Endothelial cell of umbilical vein (primary cell): Measurements from ENCODE around the gene DDX24. TPM values are rescaled to one million over a fixed set of nuclear protein-coding genes. Genes with fewer than 3 reads are reported as not detected.

Experiments used
- BruUV-seq: library from RNA; stranded (reverse); fragments of 400-500 nt; replicated peaks from 2 replicates; lab custom pipeline; 2021; lab: Mats Ljungman, UMichigan
- CTCF ChIA-PET: fragments of 300-600, 350-600 bp; sonication (Branson Sonifier 250); formaldehyde crosslinking; loops from one replicate; lab custom pipeline; 2021; ENCODE audit warnings: antibody characterized with exemption, inconsistent platforms; lab: Charles Lee
- POLR2A ChIA-PET: fragments of 300-600, 350-600 bp; sonication (Branson Sonifier 250); formaldehyde crosslinking; loops from one replicate; lab custom pipeline; 2021; ENCODE audit warnings: antibody characterized with exemption, inconsistent platforms; lab: Charles Lee
- DNase-seq: peaks from one replicate; pipeline ENCODE4 v3.0.0-alpha.2; 2011; ENCODE audit warnings: low read depth, low spot score
- FAIRE-seq: peaks from 2 replicates; lab custom pipeline; 2011; peaks lifted over from hg19 to GRCh38; lab: Jason Lieb, UNC
- H2AFZ ChIP-seq: 2 replicates; pipeline ENCODE4 v1.6.0; 2012; ENCODE audit warnings: low read depth, low read length, control low read depth, inconsistent platforms
- H3K27ac ChIP-seq: 2 replicates; pipeline ENCODE4 v1.5.1; 2011; ENCODE audit warnings: low read depth, mild to moderate bottlenecking, control low read depth, low read length, moderate library complexity; ENCODE audit not compliant: insufficient read depth
- H3K27me3 ChIP-seq, 2 experiments: 2 replicates each; pipeline versions ENCODE4 v1.6.0 to v1.6.1; 2011; ENCODE audit warnings: low read length in 2 of 2, mixed read lengths in 1 of 2; ENCODE audit not compliant: control insufficient read depth in 2 of 2, insufficient read depth in 2 of 2
- H3K36me3 ChIP-seq, 2 experiments: 2 replicates in 1 of 2; 3 replicates in 1 of 2; pipeline ENCODE4 v1.5.1; 2011; ENCODE audit warnings: low read length in 2 of 2, mild to moderate bottlenecking in 1 of 2, moderate library complexity in 1 of 2; ENCODE audit not compliant: control insufficient read depth in 2 of 2, insufficient read depth in 2 of 2; ENCODE audit errors: extremely low read depth in 1 of 2
- H3K4me1 ChIP-seq: 3 replicates; pipeline ENCODE4 v1.5.1; 2011; ENCODE audit warnings: mild to moderate bottlenecking, low read length; ENCODE audit not compliant: control insufficient read depth, insufficient read depth; ENCODE audit errors: extremely low read depth
- H3K4me2 ChIP-seq: 2 replicates; pipeline ENCODE4 v1.6.1; 2011; ENCODE audit warnings: low read length, control low read depth, mixed read lengths; ENCODE audit not compliant: insufficient read depth
- H3K4me3 ChIP-seq, 3 experiments: fragments of 200-600 bp in 1 of 3; sonication (generic), shearing (Covaris generic) in 1 of 3; replicated peaks in 1 of 3; 2 replicates each; pipeline ENCODE4 v1.5.1; 2011 to 2016; ENCODE audit warnings: control low read depth in 3 of 3, low read length in 3 of 3, mild to moderate bottlenecking in 2 of 3, inconsistent platforms in 1 of 3, low read depth in 1 of 3, moderate library complexity in 1 of 3; ENCODE audit not compliant: insufficient read depth in 1 of 3
- H3K79me2 ChIP-seq: 2 replicates; pipeline ENCODE4 v1.6.0; 2012; ENCODE audit warnings: low read length, inconsistent platforms; ENCODE audit not compliant: control insufficient read depth, insufficient read depth
- H3K9ac ChIP-seq: replicated peaks from 2 replicates; pipeline ENCODE3; 2011; ENCODE audit warnings: low read length, control low read depth; ENCODE audit not compliant: insufficient read depth; ENCODE audit errors: extremely low read depth
- H3K9me1 ChIP-seq: replicated peaks from 3 replicates; pipeline ENCODE4 v1.6.0; 2011; ENCODE audit warnings: mild to moderate bottlenecking, low read length; ENCODE audit not compliant: control insufficient read depth, insufficient read depth; ENCODE audit errors: extremely low read depth
- H3K9me3 ChIP-seq: replicated peaks from 2 replicates; pipeline ENCODE4 v1.5.1; 2012; ENCODE audit warnings: low read length, inconsistent platforms; ENCODE audit not compliant: control insufficient read depth, insufficient read depth
- H4K20me1 ChIP-seq: replicated peaks from 2 replicates; pipeline ENCODE3; 2011; ENCODE audit warnings: mild to moderate bottlenecking, low read length; ENCODE audit not compliant: control insufficient read depth, insufficient read depth; ENCODE audit errors: extremely low read depth
- EZH2 ChIP-seq: IDR thresholded peaks from 2 replicates; pipeline ENCODE4 v1.6.1; 2012; ENCODE audit warnings: borderline replicate concordance, low read depth, mild to moderate bottlenecking, moderate library complexity, low read length, inconsistent platforms; ENCODE audit not compliant: severe bottlenecking
- FOS ChIP-seq: IDR thresholded peaks from 2 replicates; pipeline ENCODE4 v1.6.1; 2011; ENCODE audit warnings: mild to moderate bottlenecking, low read length, moderate library complexity, borderline replicate concordance; ENCODE audit not compliant: insufficient read depth
- GATA2 ChIP-seq: IDR thresholded peaks from 2 replicates; pipeline ENCODE4 v1.7.0; 2011; ENCODE audit warnings: low read depth, mild to moderate bottlenecking, moderate library complexity, mixed read lengths, low read length; ENCODE audit not compliant: insufficient read length, insufficient read depth
- JUN ChIP-seq: IDR thresholded peaks from 2 replicates; pipeline ENCODE4 v1.6.1; 2011; ENCODE audit warnings: borderline replicate concordance, low read depth; ENCODE audit not compliant: insufficient read length, insufficient read depth
- MYC ChIP-seq: IDR thresholded peaks from one replicate; pipeline ENCODE4 v1.6.1; 2011; ENCODE audit warnings: mild to moderate bottlenecking, low read depth, low read length
- POLR2A ChIP-seq: IDR thresholded peaks from 2 replicates; pipeline ENCODE4 v1.6.1; 2012; ENCODE audit warnings: low read depth, mild to moderate bottlenecking, control low read depth, low read length
- POLR2AphosphoS5 ChIP-seq: IDR thresholded peaks from 2 replicates; pipeline ENCODE4 v1.6.1; 2012; ENCODE audit warnings: low read depth, mild to moderate bottlenecking, control low read depth, low read length, moderate library complexity; ENCODE audit not compliant: insufficient read depth
- dilution Hi-C: fragments of 300-500 bp; cut with MboI; formaldehyde crosslinking; loops from one replicate; pipeline ENCODE4 v1.15.0; 2019; ENCODE audit warnings: low sequenced_read_pairs; ENCODE audit not compliant: extremely low pct_ligation_motif_present
- intact Hi-C: fragments of 100-400 bp; cut with micrococcal nuclease; formaldehyde crosslinking; loops from one replicate; pipeline ENCODE4 v1.10.0; 2022
- polyA plus RNA-seq, 4 experiments: library from polyadenylated mRNA; depleted of rRNA in 3 of 4; stranded (reverse) in 3 of 4; unstranded in 1 of 4; fragments of >200 nt; gene quantifications; 2 replicates each; pipeline versions ENCODE4 v1.2.1 to v1.2.3, GENCODE V29; 2011 to 2012; ENCODE audit warnings: missing spikeins in 1 of 4
- total RNA-seq: library from RNA; stranded (reverse); gene quantifications from 2 replicates; pipeline ENCODE4 v1.2.3, GENCODE V29; 2021
- TF ChIP-seq, protein P1 (sequence below): IDR thresholded peaks from 2 replicates; pipeline ENCODE4 v1.6.1; 2011; ENCODE audit not compliant: insufficient read depth, insufficient read length
- TF ChIP-seq, protein P2 (sequence below), 2 donors: IDR thresholded peaks; 1 replicate in 1 of 2; 2 replicates in 1 of 2; pipeline ENCODE4 v1.5.1; 2011; ENCODE audit warnings: low read length in 2 of 2, mild to moderate bottlenecking in 2 of 2, moderate library complexity in 2 of 2, control low read depth in 1 of 2, inconsistent platforms in 1 of 2, low read depth in 1 of 2; ENCODE audit not compliant: insufficient read depth in 1 of 2; ENCODE audit errors: extremely low read depth in 1 of 2

The DDX24 gene
- total and polyA plus RNA-seq, 2 donors (not counting 3 experiments of a cell fraction or from before 2014, with no cell fraction given) = 88.3 to 141 TPM

DNA sequence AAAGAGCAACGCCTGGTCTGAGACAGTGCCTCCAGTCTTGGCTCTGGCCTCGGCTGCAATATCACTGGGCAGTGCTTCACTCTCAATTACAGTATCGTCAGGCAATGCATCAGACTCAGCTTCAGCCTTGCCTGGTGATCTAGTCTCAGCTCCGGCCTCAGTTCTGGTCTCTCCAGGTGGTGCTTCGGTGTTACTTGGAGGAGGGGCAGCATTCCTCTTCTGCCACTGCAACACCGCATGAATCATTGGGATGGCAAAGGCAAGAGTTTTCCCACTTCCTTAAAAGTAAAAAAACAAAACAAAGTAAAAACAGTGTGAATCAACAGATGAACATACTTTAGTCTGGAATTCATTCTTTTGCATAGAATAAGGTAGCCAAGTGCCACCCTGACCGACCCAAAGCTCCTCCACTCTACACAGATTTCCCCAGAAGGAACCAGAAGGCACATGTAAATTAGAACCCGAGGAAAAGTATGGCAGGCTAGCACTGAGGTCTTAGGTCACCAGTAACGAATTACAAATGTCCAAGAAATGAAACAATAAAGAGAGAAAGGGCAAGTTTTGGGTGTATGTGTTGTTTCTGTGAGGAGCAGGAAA is 18.6 kb downstream of the DDX24 start:
- no TSS peak for BruUV-seq
- intact Hi-C loops = no loop called here
- Histone ChIP-seq H3K79me2 (peaks cover 54% of the 10 kb centered on the region), H3K4me1 (peaks cover 13% of the 10 kb centered on the region), H3K4me2 (peak overlapping the region; percentile 17), H4K20me1 (no peaks in the 10 kb centered on the region), H3K27me3 (no peaks in the 10 kb centered on the region), H3K4me3 (no peak overlapping the region), H3K36me3 (peaks cover 23 to 26% of the 10 kb centered on the region in 2 experiments), H3K9ac (no peak overlapping the region), H2AFZ (no peak overlapping the region), H3K27ac (peak overlapping the region; percentile 10), H3K9me1 (no peaks in the 10 kb centered on the region), H3K9me3 (no peaks in the 10 kb centered on the region)
- FAIRE-seq = peak; percentile 68
- POLR2A ChIA-PET = no interaction called here
- DNase-seq = peak; percentile 43
- dilution Hi-C loops = no loop called here
- CTCF ChIA-PET = interaction anchor here (1.3 to 3.2 kb wide), 2 partner anchors 26 to 67 kb away, joined by 3 to 9 read pairs; partner anchors contain the start of gene IFI27L2
- TF ChIP-seq FOS (no peak), MYC (no peak), POLR2A (no peak), POLR2AphosphoS5 (no peak), GATA2 (no peak), JUN (no peak), EZH2 (no peak)
- TF ChIP-seq, protein P1, sequence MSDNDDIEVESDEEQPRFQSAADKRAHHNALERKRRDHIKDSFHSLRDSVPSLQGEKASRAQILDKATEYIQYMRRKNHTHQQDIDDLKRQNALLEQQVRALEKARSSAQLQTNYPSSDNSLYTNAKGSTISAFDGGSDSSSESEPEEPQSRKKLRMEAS = no peak
- TF ChIP-seq, protein P2, sequence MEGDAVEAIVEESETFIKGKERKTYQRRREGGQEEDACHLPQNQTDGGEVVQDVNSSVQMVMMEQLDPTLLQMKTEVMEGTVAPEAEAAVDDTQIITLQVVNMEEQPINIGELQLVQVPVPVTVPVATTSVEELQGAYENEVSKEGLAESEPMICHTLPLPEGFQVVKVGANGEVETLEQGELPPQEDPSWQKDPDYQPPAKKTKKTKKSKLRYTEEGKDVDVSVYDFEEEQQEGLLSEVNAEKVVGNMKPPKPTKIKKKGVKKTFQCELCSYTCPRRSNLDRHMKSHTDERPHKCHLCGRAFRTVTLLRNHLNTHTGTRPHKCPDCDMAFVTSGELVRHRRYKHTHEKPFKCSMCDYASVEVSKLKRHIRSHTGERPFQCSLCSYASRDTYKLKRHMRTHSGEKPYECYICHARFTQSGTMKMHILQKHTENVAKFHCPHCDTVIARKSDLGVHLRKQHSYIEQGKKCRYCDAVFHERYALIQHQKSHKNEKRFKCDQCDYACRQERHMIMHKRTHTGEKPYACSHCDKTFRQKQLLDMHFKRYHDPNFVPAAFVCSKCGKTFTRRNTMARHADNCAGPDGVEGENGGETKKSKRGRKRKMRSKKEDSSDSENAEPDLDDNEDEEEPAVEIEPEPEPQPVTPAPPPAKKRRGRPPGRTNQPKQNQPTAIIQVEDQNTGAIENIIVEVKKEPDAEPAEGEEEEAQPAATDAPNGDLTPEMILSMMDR (IDR thresholded peaks at IDR 0.05; ENCODE audit: extremely low read depth in 1 of 2, insufficient read depth in 1 of 2, low read depth in 1 of 2, low read length in 2 of 2) = no peak
